GM19238 (cell line): ENCODE measurements around the gene HSPA9.
"Not testable (repeated sequence)": the region's sequence is repeated elsewhere in the genome, so short reads cannot be mapped to it uniquely, and the experiment has no call there.

Source experiments
- DNase-seq: peaks from one replicate; pipeline ENCODE4 v3.0.0; 2011; ENCODE audit warnings: low spot score; ENCODE audit not compliant: insufficient read length

The HSPA9 gene

DNA sequence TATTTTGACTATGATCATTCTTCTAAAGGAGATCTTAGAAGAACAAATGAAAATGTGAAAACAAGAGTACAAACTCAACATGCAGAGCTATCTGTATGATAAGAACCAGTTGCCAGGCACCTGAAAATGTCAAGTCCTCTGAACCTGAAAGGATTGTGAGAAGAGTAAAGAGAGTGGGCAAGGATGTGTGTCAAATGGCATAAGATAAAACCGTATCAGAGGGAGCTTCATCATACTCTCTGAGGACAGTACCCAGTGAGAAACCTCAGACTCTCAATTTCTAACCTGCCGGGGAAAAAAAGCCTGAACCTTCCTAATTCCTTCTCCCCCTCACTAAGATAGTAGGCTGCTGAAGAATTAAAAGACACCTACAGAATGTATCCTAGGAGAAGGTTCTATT is 39.0 kb downstream of the HSPA9 start:
- DNase-seq = no peak

GRCh38 chr5:138533973-138534941 is 40.9 kb downstream of the HSPA9 start:
- no peak for DNase-seq

DNA sequence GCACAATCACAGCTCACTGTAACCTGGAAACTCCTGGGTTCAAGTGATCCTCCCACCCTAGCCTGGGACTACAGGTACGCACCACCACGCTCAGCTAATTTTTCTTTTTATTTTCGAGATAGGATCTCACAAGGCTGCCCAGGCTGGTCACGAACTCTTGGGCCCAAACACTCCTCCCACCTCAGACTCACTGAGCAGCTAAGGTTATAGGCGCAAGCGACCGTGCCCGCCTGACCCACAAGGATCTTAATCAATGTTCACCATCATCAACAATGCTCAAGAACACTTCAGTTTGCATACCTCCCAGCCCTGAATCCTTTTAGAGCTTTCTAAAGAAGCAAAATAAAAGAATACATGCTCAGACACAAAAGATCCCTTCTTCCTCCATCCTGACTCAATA is 45.4 kb downstream of the HSPA9 start:
- DNase-seq = no peak

GRCh38 chr5:138528744-138529469 is 46.3 kb downstream of the HSPA9 start:
- no peak for DNase-seq

GRCh38 chr5:138528208-138528607 is 47.0 kb downstream of the HSPA9 start:
- DNase-seq = no peak

- no peak for DNase-seq
These were observed 48.0 kb downstream of the HSPA9 start for GRCh38 chr5:138527170-138527569.

GRCh38 chr5:138523406-138523805 is 51.8 kb downstream of the HSPA9 start:
- no peak for DNase-seq

- no peak for DNase-seq
These were observed 54.2 kb downstream of the HSPA9 start for GRCh38 chr5:138520971-138521370.

DNA sequence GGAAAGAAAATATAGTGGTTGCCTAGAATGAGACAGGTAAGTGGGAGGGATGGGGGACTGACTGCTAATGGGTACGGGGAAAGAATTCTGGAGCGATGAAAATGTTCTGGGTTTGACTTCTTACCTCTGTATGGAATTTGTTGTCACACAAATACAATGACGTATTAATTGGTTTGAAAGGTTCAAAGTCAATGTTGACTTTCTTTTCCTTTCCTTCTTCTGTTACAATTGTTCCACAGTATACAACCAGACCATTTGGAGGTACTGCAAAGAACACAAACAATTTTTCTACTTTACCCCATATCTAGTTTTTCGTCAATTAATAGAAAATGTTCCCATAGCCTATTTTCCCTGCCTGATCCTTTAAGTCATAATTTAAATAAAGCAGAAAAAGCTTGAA is 57.8 kb downstream of the HSPA9 start:
- DNase-seq = no peak

- no peak for DNase-seq
These were observed 59.5 kb downstream of the HSPA9 start for GRCh38 chr5:138515556-138516245.

DNA sequence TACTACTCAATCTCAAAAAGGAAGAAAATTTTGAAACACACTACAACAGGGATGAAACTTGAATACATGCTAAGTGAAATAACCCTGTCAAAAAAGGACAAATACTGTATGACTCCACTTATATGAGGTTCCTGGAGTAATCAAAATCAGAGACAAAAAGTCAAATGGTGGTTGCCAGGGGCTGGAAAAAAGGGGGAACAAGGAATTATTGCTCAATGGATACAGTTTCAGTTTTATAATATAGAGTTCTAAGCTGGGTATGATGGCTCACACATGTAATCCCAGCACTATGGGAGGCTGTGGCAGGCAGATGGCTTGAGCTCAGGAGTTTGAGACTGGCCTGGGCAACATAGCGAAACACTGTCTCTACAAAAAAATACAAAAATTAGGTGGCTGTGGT is 61.2 kb downstream of the HSPA9 start:
- DNase-seq = no peak

DNA sequence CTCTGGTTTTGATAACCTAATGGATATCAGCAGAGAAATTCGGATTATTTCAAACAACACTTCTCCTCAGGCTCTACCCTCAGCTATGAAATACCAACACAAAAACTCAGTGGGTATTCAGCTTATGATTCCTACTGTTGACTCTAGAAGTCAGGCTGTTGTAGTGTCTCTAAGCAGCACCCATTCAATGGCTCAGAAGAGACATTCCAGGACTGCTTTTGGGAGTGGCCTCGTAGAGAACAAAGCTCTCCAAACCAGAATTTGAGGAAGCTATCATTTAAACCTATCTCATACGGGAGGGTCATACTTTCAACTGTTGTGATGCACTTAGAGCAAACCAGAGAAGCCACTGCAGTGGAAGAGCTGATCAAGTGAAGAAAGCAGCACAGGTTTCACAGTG is 66.2 kb downstream of the HSPA9 start:
- no peak for DNase-seq

GRCh38 chr5:138507485-138507884 is 67.7 kb downstream of the HSPA9 start:
- DNase-seq = not testable (repeated sequence)

DNA sequence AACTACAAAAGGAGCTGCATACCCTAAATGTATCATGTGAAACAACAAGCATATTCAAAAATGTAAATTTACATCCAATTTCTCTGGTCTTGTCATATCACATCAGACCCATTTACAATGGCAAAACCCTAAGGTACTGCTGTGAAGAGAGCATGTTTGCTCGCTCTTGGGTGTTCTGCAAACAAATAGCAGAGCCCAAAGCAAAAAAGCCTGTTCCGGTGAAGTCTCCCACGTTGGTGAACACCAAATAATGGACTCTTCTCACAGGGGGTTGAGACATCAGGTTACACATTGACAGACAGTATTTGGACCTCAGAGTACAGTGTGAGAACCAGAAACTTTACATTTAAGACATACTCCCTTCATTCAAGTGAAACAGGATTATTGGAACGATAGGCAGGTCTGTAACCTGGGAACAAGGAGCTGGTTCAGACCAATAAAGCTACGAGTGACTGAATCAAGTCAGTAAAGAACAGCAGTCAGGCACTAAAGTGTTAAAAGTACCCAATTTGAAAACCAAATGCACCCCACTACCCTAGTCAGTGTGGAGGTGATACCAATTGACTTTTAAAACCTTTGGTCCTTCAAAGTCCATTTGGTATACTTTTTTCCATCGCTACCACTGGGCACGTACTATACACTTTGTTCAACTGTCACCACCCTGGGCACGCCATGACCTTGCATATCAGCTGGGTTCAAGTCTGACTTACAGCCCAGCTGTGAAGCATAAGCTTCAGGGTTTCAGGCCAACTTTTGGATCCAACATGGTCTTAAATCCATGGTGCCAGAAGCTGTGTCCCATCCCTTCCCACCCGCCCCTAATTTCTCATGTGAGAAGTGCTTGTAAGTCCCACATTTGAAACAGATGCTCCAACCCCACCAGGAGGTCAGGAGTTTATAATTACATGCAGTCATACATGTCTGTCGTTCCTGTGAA is 68.6 kb downstream of the HSPA9 start:
- DNase-seq = no peak

- DNase-seq = no peak
These were observed 70.4 kb downstream of the HSPA9 start for GRCh38 chr5:138504799-138505198.
